GM12864 (cell line): ENCODE measurements around the gene DTX4.

ENCODE experiments used
- DNase-seq: peaks from one replicate; pipeline ENCODE4 v3.0.0-alpha.2; 2011; ENCODE audit warnings: low read depth
- H3K4me3 ChIP-seq: 2 replicates; pipeline ENCODE4 v1.5.1; 2011; ENCODE audit warnings: mild to moderate bottlenecking, low read depth, low read length, control low read depth
- CTCF ChIP-seq: IDR thresholded peaks from 2 replicates; pipeline ENCODE4 v1.5.1; 2011; ENCODE audit warnings: low read depth, mild to moderate bottlenecking, moderate library complexity, low read length, control low read depth, inconsistent platforms; ENCODE audit errors: missing control alignments

DTX4 gene

GRCh38 chr11:59219836-59220235 is 47.9 kb downstream of the DTX4 start:
- H3K4me3 ChIP-seq: no peak overlapping the region
- no peak for TF ChIP-seq CTCF
- no peak for DNase-seq

GRCh38 chr11:59221441-59221840 is 49.5 kb downstream of the DTX4 start:
- DNase-seq: no peak
- H3K4me3 ChIP-seq: no peak overlapping the region
- TF ChIP-seq CTCF: no peak

- no peak for DNase-seq
- no peak overlapping the region for H3K4me3 ChIP-seq
- TF ChIP-seq CTCF: no peak
Observed at GRCh38 chr11:59222464-59223060, 50.6 kb downstream of the DTX4 start.

- DNase-seq: no peak
- TF ChIP-seq CTCF: no peak
- H3K4me3 ChIP-seq: no peak overlapping the region
Observed at GRCh38 chr11:59223177-59223576, 51.2 kb downstream of the DTX4 start.

GRCh38 chr11:59223611-59224010 is 51.7 kb downstream of the DTX4 start:
- no peak for DNase-seq
- no peak for TF ChIP-seq CTCF
- H3K4me3 ChIP-seq: no peak overlapping the region

- DNase-seq: no peak
- TF ChIP-seq CTCF: no peak
- no peak overlapping the region for H3K4me3 ChIP-seq
Observed at GRCh38 chr11:59224351-59224928, 52.5 kb downstream of the DTX4 start.

- no peak overlapping the region for H3K4me3 ChIP-seq
- DNase-seq: no peak
- no peak for TF ChIP-seq CTCF
Observed at GRCh38 chr11:59225017-59225416, 53.1 kb downstream of the DTX4 start.
